K562 (cell line): ENCODE measurements around the gene HCN1. TPM values are rescaled to one million over a fixed set of nuclear protein-coding genes. Genes with fewer than 3 reads are reported as not detected.

Source experiments
- ATAC-seq: fragments of 200-7000 bp; cut with Tn5 transposase; 3 replicates; pipeline ENCODE4 v1.9.1; 2020; ENCODE audit warnings: moderate library complexity
- BruUV-seq: library from RNA; stranded (reverse); fragments of 400-500 nt; replicated peaks from 2 replicates; lab custom pipeline; 2021; lab: Mats Ljungman, UMichigan
- CTCF ChIA-PET: fragments of 300-600 bp; formaldehyde crosslinking; extraction: SDS; loops from one replicate; lab custom pipeline; 2021; ENCODE audit warnings: low intra/inter-chr PET ratio; lab: Yijun Ruan, JAX
- POLR2A ChIA-PET: fragments of 300-600, 350-650 bp; sonication (Branson Sonifier 250); formaldehyde crosslinking; extraction: SDS; loops from one replicate; lab custom pipeline; 2021; ENCODE audit warnings: antibody characterized with exemption, inconsistent platforms; lab: Yijun Ruan, JAX
- DNase-seq, 4 experiments: peaks; one replicate each; pipeline versions ENCODE4 v3.0.0 to v3.0.0-alpha.2; 2011 to 2018; ENCODE audit warnings: low spot score in 3 of 4, mixed read lengths in 3 of 4; ENCODE audit errors: extremely low read depth in 1 of 4
- FAIRE-seq: peaks from 2 replicates; lab custom pipeline; 2011; peaks lifted over from hg19 to GRCh38; lab: Jason Lieb, UNC
- H2AFZ ChIP-seq: 2 replicates; pipeline ENCODE4 v1.6.0; 2011; ENCODE audit warnings: low read depth, low read length, control low read depth, inconsistent platforms
- H3K27ac ChIP-seq: fragments of 200-600 bp; 3 replicates; pipeline ENCODE4 v1.8.0; 2011; ENCODE audit warnings: low read depth, mild to moderate bottlenecking, control low read depth, inconsistent platforms, low read length, moderate library complexity, mixed read lengths; ENCODE audit errors: extremely low read depth
- H3K27me3 ChIP-seq, 2 experiments: fragments of 300-600 bp in 1 of 2; 2 replicates in 1 of 2; 3 replicates in 1 of 2; pipeline versions ENCODE4 v1.6.0 to v1.8.0; 2011; ENCODE audit warnings: inconsistent platforms in 2 of 2, low read length in 2 of 2, mild to moderate bottlenecking in 1 of 2, mixed read lengths in 1 of 2, moderate library complexity in 1 of 2; ENCODE audit not compliant: control insufficient read depth in 2 of 2, insufficient read depth in 2 of 2
- H3K36me3 ChIP-seq: fragments of 300-600 bp; 3 replicates; pipeline ENCODE4 v1.8.0; 2011; ENCODE audit warnings: mild to moderate bottlenecking, low read length, inconsistent platforms; ENCODE audit not compliant: control insufficient read depth, insufficient read depth
- H3K4me1 ChIP-seq, 2 experiments: fragments of 200-600 bp in 1 of 2; replicated peaks in 1 of 2; 2 replicates in 1 of 2; 3 replicates in 1 of 2; pipeline versions ENCODE4 v1.5.1 to v1.8.0; 2011; ENCODE audit warnings: inconsistent platforms in 2 of 2, low read length in 2 of 2, mild to moderate bottlenecking in 1 of 2, mixed read lengths in 1 of 2, moderate library complexity in 1 of 2; ENCODE audit not compliant: control insufficient read depth in 2 of 2, insufficient read depth in 2 of 2
- H3K4me2 ChIP-seq: 2 replicates; pipeline ENCODE4 v1.6.1; 2011; ENCODE audit warnings: low read length, control low read depth, inconsistent platforms, mixed read lengths; ENCODE audit not compliant: insufficient read depth
- H3K4me3 ChIP-seq: fragments of 200-600 bp; sonication (generic), shearing (Covaris generic); 2 replicates; pipeline ENCODE4 v1.5.1; 2016; ENCODE audit warnings: control low read depth, inconsistent platforms
- H3K79me2 ChIP-seq: fragments of 200-600 bp; 3 replicates; pipeline ENCODE4 v1.8.0; 2011; ENCODE audit warnings: low read length, inconsistent platforms; ENCODE audit not compliant: control insufficient read depth, insufficient read depth
- H3K9ac ChIP-seq, 2 experiments: 2 replicates each; pipeline versions ENCODE4 v1.6.0 to v1.6.1; 2011; ENCODE audit warnings: low read depth in 2 of 2, low read length in 2 of 2, control low read depth in 1 of 2, inconsistent platforms in 1 of 2, mild to moderate bottlenecking in 1 of 2, mixed read lengths in 1 of 2; ENCODE audit not compliant: insufficient read depth in 1 of 2
- H3K9me1 ChIP-seq: one replicate; pipeline ENCODE4 v1.6.0; 2011; ENCODE audit warnings: inconsistent platforms, mild to moderate bottlenecking, low read length, moderate library complexity; ENCODE audit not compliant: control insufficient read depth, insufficient read depth
- H3K9me3 ChIP-seq: replicated peaks from 2 replicates; pipeline ENCODE4 v1.5.1; 2011; ENCODE audit warnings: low read depth, low read length, inconsistent platforms; ENCODE audit not compliant: control insufficient read depth, insufficient read depth
- H4K20me1 ChIP-seq: replicated peaks from 2 replicates; pipeline ENCODE4 v1.6.1; 2011; ENCODE audit warnings: low read length, inconsistent platforms, mixed read lengths; ENCODE audit not compliant: control insufficient read depth, insufficient read depth
- ARID4B ChIP-seq: sonication (generic); formaldehyde crosslinking; IDR thresholded peaks from 2 replicates; pipeline ENCODE4 v1.8.0; 2022; ENCODE audit warnings: mild to moderate bottlenecking, missing genetic modification reagents
- BCLAF1 ChIP-seq, 2 experiments: fragments of 450-650 bp in 1 of 2; IDR thresholded peaks; 2 replicates each; pipeline ENCODE4 v1.6.1; 2011 to 2017; ENCODE audit warnings: low read depth in 2 of 2, antibody characterized with exemption in 1 of 2, borderline replicate concordance in 1 of 2, low read length in 1 of 2, mild to moderate bottlenecking in 1 of 2, mixed read lengths in 1 of 2; ENCODE audit not compliant: control insufficient read depth in 1 of 2
- BHLHE40 ChIP-seq: IDR thresholded peaks from 2 replicates; pipeline ENCODE4 v1.6.1; 2011; ENCODE audit warnings: low read length, improper control_type of control experiment
- BRF1 ChIP-seq: IDR thresholded peaks from 3 replicates; pipeline ENCODE4 v1.6.1; 2011; ENCODE audit warnings: borderline replicate concordance, mild to moderate bottlenecking; ENCODE audit not compliant: insufficient read length; ENCODE audit errors: extremely low read depth
- EP400 ChIP-seq: fragments of 450-650 bp; IDR thresholded peaks from 2 replicates; pipeline ENCODE4 v1.6.1; 2017; ENCODE audit warnings: antibody characterized with exemption, mild to moderate bottlenecking, moderate library complexity
- NFIC ChIP-seq: fragments of 450-650 bp; IDR thresholded peaks from 2 replicates; pipeline ENCODE4 v1.6.1; 2017; ENCODE audit warnings: mild to moderate bottlenecking, inconsistent platforms
- POLR2A ChIP-seq: fragments of 450-650 bp; conservative IDR thresholded peaks from 2 replicates; pipeline ENCODE4 v1.6.1; 2016
- POLR2AphosphoS2 ChIP-seq: IDR thresholded peaks from 2 replicates; pipeline ENCODE4 v1.6.1; 2012; ENCODE audit warnings: low read length, improper control_type of control experiment
- STAT5B ChIP-seq: fragments of 250-450 bp; sonication (Bioruptor Pico); IDR thresholded peaks from 2 replicates; pipeline ENCODE4 v1.8.0; 2021; ENCODE audit warnings: mild to moderate bottlenecking, inconsistent platforms
- ZNF311 ChIP-seq: fragments of 250-450 bp; sonication (Bioruptor Pico); IDR thresholded peaks from 2 replicates; pipeline ENCODE4 v1.4.0; 2020; ENCODE audit warnings: mild to moderate bottlenecking, moderate library complexity
- in situ Hi-C: fragments of 300-500 bp; cut with MboI; formaldehyde crosslinking; loops from 4 replicates; pipeline ENCODE4 v1.15.0; 2018; ENCODE audit warnings: inconsistent platforms, mixed read lengths
- intact Hi-C: fragments of 100-400 bp; cut with micrococcal nuclease; formaldehyde crosslinking; loops from 2 replicates; pipeline ENCODE4 v1.14.2; 2022
- polyA plus RNA-seq, 8 experiments: library from polyadenylated mRNA; depleted of rRNA in 4 of 8; stranded (reverse) in 5 of 8; unstranded in 3 of 8; fragments of >200 nt; fragmentation: Nextera tagmentation in 2 of 8; fragmentation: Illumina TruSeq in 1 of 8; extraction: Ambion mirVana in 2 of 8; extraction: Trizol in 1 of 8; gene quantifications; 2 replicates each; pipeline versions ENCODE4 v1.2.1 to v1.2.3, GENCODE V29; 2011 to 2014; ENCODE audit warnings: inconsistent platforms in 1 of 8, missing spikeins in 1 of 8
- total RNA-seq, 7 experiments: library from RNA; depleted of rRNA in 6 of 7; stranded (reverse); fragments of >200 nt in 6 of 7; fragmentation: Illumina TruSeq in 2 of 7; extraction: Trizol in 2 of 7; gene quantifications; 2 replicates each; pipeline versions ENCODE4 v1.2.1 to v1.2.3, GENCODE V29; 2011 to 2021; ENCODE audit warnings: low replicate concordance in 1 of 7
- TF ChIP-seq, protein P1 (sequence below): fragments of 250-450 bp; sonication (Bioruptor Pico); IDR thresholded peaks from 2 replicates; pipeline ENCODE4 v1.5.0; 2022; ENCODE audit warnings: mild to moderate bottlenecking
- TF ChIP-seq, protein P2 (sequence below): fragments of 450-650 bp; IDR thresholded peaks from 2 replicates; pipeline ENCODE4 v1.6.1; 2016; ENCODE audit warnings: mild to moderate bottlenecking

HCN1 gene
- total and polyA plus RNA-seq, 9 of the 15 experiments (the other 6 are each of a cell fraction or from before 2014, with no cell fraction given) = not detected

- Histone ChIP-seq H3K9me3 (no peaks in the 10 kb centered on the region), H3K27me3 (no peaks in the 10 kb centered on the region), H3K9ac (no peak overlapping the region), H3K27ac (no peak overlapping the region), H2AFZ (no peak overlapping the region), H3K9me1 (no peaks in the 10 kb centered on the region), H3K4me1 (no peaks in the 10 kb centered on the region), H4K20me1 (no peaks in the 10 kb centered on the region), H3K4me2 (no peak overlapping the region), H3K4me3 (no peak overlapping the region), H3K36me3 (no peaks in the 10 kb centered on the region), H3K79me2 (no peaks in the 10 kb centered on the region)
- ATAC-seq (no peak), FAIRE-seq (no peak), DNase-seq (no peak)
- intact Hi-C loops (no loop called here), in situ Hi-C loops (no loop called here)
- no TSS peak for BruUV-seq
- CTCF ChIA-PET = no interaction called here
- POLR2A ChIA-PET = no interaction called here
- TF ChIP-seq STAT5B (CRISPR knock-in tag) (no peak), BHLHE40 (no peak), NFIC (no peak), POLR2A (no peak), ARID4B (CRISPR knock-in tag) (no peak), BRF1 (no peak), POLR2AphosphoS2 (no peak), EP400 (no peak), BCLAF1 (IDR thresholded peaks at IDR 0.05; ENCODE audit: borderline replicate concordance in 1 of 2, control insufficient read depth in 1 of 2, low read depth in 2 of 2, low read length in 1 of 2) (no peak), ZNF311 (CRISPR knock-in tag) (no peak)
- TF ChIP-seq, protein P1, sequence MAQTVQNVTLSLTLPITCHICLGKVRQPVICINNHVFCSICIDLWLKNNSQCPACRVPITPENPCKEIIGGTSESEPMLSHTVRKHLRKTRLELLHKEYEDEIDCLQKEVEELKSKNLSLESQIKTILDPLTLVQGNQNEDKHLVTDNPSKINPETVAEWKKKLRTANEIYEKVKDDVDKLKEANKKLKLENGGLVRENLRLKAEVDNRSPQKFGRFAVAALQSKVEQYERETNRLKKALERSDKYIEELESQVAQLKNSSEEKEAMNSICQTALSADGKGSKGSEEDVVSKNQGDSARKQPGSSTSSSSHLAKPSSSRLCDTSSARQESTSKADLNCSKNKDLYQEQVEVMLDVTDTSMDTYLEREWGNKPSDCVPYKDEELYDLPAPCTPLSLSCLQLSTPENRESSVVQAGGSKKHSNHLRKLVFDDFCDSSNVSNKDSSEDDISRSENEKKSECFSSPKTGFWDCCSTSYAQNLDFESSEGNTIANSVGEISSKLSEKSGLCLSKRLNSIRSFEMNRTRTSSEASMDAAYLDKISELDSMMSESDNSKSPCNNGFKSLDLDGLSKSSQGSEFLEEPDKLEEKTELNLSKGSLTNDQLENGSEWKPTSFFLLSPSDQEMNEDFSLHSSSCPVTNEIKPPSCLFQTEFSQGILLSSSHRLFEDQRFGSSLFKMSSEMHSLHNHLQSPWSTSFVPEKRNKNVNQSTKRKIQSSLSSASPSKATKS (CRISPR knock-in tag) = no peak
- TF ChIP-seq, protein P2, sequence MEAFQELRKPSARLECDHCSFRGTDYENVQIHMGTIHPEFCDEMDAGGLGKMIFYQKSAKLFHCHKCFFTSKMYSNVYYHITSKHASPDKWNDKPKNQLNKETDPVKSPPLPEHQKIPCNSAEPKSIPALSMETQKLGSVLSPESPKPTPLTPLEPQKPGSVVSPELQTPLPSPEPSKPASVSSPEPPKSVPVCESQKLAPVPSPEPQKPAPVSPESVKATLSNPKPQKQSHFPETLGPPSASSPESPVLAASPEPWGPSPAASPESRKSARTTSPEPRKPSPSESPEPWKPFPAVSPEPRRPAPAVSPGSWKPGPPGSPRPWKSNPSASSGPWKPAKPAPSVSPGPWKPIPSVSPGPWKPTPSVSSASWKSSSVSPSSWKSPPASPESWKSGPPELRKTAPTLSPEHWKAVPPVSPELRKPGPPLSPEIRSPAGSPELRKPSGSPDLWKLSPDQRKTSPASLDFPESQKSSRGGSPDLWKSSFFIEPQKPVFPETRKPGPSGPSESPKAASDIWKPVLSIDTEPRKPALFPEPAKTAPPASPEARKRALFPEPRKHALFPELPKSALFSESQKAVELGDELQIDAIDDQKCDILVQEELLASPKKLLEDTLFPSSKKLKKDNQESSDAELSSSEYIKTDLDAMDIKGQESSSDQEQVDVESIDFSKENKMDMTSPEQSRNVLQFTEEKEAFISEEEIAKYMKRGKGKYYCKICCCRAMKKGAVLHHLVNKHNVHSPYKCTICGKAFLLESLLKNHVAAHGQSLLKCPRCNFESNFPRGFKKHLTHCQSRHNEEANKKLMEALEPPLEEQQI = no peak
These were observed 258.4 kb downstream of the HCN1 start for GRCh38 chr5:45437752-45438151.
